Large intestine (tissue), 3 donors: ENCODE results near the gene TEKT5. TPM values are rescaled to one million over a fixed set of nuclear protein-coding genes. Genes with fewer than 3 reads are reported as not detected.

ENCODE experiments used
- DNase-seq, 2 donors: peaks; one replicate each; pipeline versions ENCODE4 v3.0.0 to v3.0.0-alpha.2; 2013
- H3K27ac ChIP-seq: one replicate; pipeline ENCODE4 v1.5.1; 2013; ENCODE audit warnings: low read length
- H3K27me3 ChIP-seq: 2 replicates; pipeline ENCODE4 v1.6.1; 2013; ENCODE audit warnings: low read length; ENCODE audit not compliant: control insufficient read depth, insufficient read depth
- H3K36me3 ChIP-seq: 2 replicates; pipeline ENCODE4 v1.6.1; 2013; ENCODE audit warnings: low read length; ENCODE audit not compliant: control insufficient read depth, insufficient read depth
- H3K4me1 ChIP-seq: one replicate; pipeline ENCODE4 v1.6.1; 2013; ENCODE audit warnings: low read length; ENCODE audit not compliant: control insufficient read depth, insufficient read depth
- H3K4me3 ChIP-seq: one replicate; pipeline ENCODE4 v1.5.1; 2013; ENCODE audit warnings: low read length
- H3K9me3 ChIP-seq: one replicate; pipeline ENCODE4 v1.6.1; 2013; ENCODE audit warnings: mild to moderate bottlenecking, low read depth, low read length, moderate library complexity; ENCODE audit not compliant: control insufficient read depth
- WGBS: methylation state at CpG from one replicate; pipeline ENCODE4 v1.1.5; 2013; ENCODE audit warnings: low lambda C conversion rate; ENCODE audit not compliant: insufficient coverage; 5-methylcytosine and 5-hydroxymethylcytosine counted together
- polyA plus RNA-seq: library from polyadenylated mRNA; unstranded; fragments of 120-200 nt; gene quantifications from one replicate; pipeline ENCODE4 v1.2.1, GENCODE V29; 2013

Gene TEKT5
- polyA plus RNA-seq, 1 donor, result 0.09 TPM

- H3K9me3 ChIP-seq, result peaks cover 3% of the 10 kb centered on the region
- peaks cover 3% of the 10 kb centered on the region for H3K27me3 ChIP-seq
- peak overlapping the region; percentile 29 for H3K27ac ChIP-seq
- H3K4me1 ChIP-seq, result peaks cover 21% of the 10 kb centered on the region
- peak overlapping the region; percentile 4 for H3K4me3 ChIP-seq
- DNase-seq, result peak; percentile 64 to 89
- WGBS, result no CpG with 5 or more reads among the region's 25 CpGs
- H3K36me3 ChIP-seq, result no peaks in the 10 kb centered on the region
These were observed 75.4 kb downstream of the TEKT5 start for GRCh38 chr16:10619271-10619849.

GRCh38 chr16:10618710-10619209 is 76.0 kb downstream of the TEKT5 start:
- peaks cover 21% of the 10 kb centered on the region for H3K4me1 ChIP-seq
- no peak for DNase-seq
- H3K9me3 ChIP-seq, result peaks cover 3% of the 10 kb centered on the region
- peak overlapping the region; percentile 29 for H3K27ac ChIP-seq
- no peak overlapping the region for H3K4me3 ChIP-seq
- peaks cover 3% of the 10 kb centered on the region for H3K27me3 ChIP-seq
- WGBS, result no CpG with 5 or more reads among the region's 13 CpGs
- H3K36me3 ChIP-seq, result no peaks in the 10 kb centered on the region

GRCh38 chr16:10617662-10618420 is 76.9 kb downstream of the TEKT5 start:
- peaks cover 3% of the 10 kb centered on the region for H3K9me3 ChIP-seq
- H3K36me3 ChIP-seq, result no peaks in the 10 kb centered on the region
- WGBS, result 76% methylated on average over 4 of the region's 12 CpGs
- H3K27ac ChIP-seq, result no peak overlapping the region
- DNase-seq, result no peak
- H3K4me1 ChIP-seq, result peaks cover 21% of the 10 kb centered on the region
- no peak overlapping the region for H3K4me3 ChIP-seq
- H3K27me3 ChIP-seq, result peaks cover 3% of the 10 kb centered on the region

DNA sequence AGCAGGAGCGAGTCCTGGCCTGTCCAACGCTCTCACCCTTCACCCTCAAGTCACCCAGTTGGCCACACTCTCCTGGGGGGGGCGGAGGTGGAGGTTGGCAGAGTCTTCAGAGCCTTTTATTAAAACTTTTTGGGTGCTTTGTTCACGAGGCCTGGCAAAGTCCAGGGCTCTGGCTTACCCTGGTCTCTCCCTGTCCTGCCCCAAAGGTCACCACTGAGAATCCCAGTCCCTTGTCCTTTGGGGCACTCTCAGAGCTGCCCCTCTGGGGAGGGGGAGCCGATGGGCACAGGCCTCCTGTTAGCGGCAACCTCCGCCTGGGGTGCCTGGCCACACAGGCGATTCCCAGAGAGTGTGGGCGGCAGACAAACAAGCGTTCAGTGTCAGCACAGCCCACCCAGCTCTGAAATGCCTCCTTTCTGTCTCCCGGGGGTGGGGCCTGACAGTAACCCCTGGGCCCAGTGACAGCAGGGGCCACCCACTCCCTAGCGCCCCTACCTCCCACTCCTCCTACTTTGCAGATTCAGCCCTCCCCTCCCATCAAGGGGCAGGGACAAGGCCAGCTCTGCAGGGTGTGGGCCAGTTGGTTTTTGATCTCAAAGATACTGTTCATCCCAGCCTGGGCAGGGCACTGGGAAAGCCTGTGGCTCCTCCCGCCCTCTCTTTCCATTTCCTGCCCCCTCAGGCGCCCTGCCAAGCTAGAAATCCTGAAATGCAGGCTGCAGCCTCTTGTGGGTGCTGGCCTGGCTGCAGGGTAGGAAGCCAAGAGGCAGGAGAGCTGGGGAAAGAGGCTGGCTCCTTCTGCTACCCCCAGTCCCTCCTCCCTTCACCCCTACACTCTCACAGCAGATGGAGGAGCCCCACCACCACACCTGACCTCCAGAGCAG is 77.7 kb downstream of the TEKT5 start:
- no peak overlapping the region for H3K4me3 ChIP-seq
- H3K36me3 ChIP-seq, result no peaks in the 10 kb centered on the region
- H3K4me1 ChIP-seq, result peaks cover 15% of the 10 kb centered on the region
- no CpG with 5 or more reads among the region's 14 CpGs for WGBS
- H3K27me3 ChIP-seq, result peaks cover 3% of the 10 kb centered on the region
- no peak overlapping the region for H3K27ac ChIP-seq
- peak in 1 of 2 donors; percentile 50 for DNase-seq
- peaks cover 3% of the 10 kb centered on the region for H3K9me3 ChIP-seq

DNA sequence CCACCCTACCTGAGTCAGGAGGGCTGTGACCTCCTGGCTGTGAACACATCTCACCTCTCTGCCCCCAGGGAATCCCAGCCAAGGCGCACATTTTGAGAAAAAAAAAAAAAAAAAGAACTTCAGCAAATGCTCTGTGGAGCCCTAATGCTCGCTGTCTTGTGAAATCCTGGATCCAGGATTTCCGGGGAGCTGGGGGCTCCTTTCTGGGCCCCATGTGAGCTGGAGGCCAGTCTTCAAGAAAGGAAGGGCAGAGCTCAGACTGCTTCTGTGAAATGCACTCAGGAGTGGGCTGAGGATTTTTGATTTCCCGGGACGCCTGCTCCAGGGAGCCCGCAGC is 78.3 kb downstream of the TEKT5 start:
- DNase-seq, result no peak
- Histone ChIP-seq H3K9me3 (peaks cover 3% of the 10 kb centered on the region), H3K4me1 (peaks cover 13% of the 10 kb centered on the region), H3K36me3 (no peaks in the 10 kb centered on the region), H3K27me3 (peaks cover 3% of the 10 kb centered on the region), H3K27ac (no peak overlapping the region), H3K4me3 (no peak overlapping the region)
- no CpG with 5 or more reads among the region's 6 CpGs for WGBS

DNA sequence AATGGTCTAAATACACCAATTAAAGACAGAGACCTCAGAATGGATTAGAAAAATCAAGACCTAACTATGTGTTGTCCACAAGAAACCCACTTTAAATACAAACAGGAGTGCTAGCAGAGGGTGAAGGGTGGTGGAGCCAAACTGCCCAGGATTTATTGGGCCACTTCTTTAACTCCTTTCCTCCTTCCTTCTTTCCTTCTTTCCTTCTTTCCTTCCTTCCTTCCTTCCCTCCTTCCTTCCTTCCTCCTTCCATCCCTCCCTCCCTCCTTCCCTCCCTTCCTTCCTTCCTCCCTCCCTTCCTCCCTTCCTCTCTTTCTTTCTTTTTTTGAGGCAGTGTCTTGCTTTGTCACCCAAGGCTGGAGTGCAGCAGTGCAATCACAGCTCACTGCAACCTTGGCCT is 80.0 kb downstream of the TEKT5 start:
- DNase-seq, result no peak
- no peak overlapping the region for H3K4me3 ChIP-seq

GRCh38 chr16:10613785-10614485 is 80.8 kb downstream of the TEKT5 start:
- WGBS, result no CpG with 5 or more reads among the region's 6 CpGs
- Histone ChIP-seq H3K36me3 (no peaks in the 10 kb centered on the region), H3K4me3 (no peak overlapping the region), H3K27me3 (peaks cover under 1% of the 10 kb centered on the region), H3K9me3 (peaks cover 3% of the 10 kb centered on the region), H3K27ac (no peak overlapping the region), H3K4me1 (peaks cover 7% of the 10 kb centered on the region)
- DNase-seq, result no peak

More for the DNA sequence above, 80.0 kb downstream of the TEKT5 start:
- Histone ChIP-seq H3K4me1 (peaks cover 12% of the 10 kb centered on the region), H3K9me3 (peaks cover 3% of the 10 kb centered on the region), H3K27ac (no peak overlapping the region), H3K36me3 (no peaks in the 10 kb centered on the region), H3K27me3 (peaks cover 3% of the 10 kb centered on the region)

GRCh38 chr16:10612649-10613179 is 82.0 kb downstream of the TEKT5 start:
- no peak for DNase-seq
- H3K9me3 ChIP-seq, result peaks cover 3% of the 10 kb centered on the region
- H3K27ac ChIP-seq, result no peak overlapping the region
- H3K27me3 ChIP-seq, result no peaks in the 10 kb centered on the region
- H3K4me3 ChIP-seq, result no peak overlapping the region
- H3K4me1 ChIP-seq, result peaks cover 5% of the 10 kb centered on the region
- H3K36me3 ChIP-seq, result no peaks in the 10 kb centered on the region
- 56% methylated on average over 1 of the region's 6 CpGs for WGBS

GRCh38 chr16:10611825-10612342 is 82.8 kb downstream of the TEKT5 start:
- H3K36me3 ChIP-seq, result no peaks in the 10 kb centered on the region
- 100% methylated on average over 1 of the region's 6 CpGs for WGBS
- H3K27ac ChIP-seq, result no peak overlapping the region
- H3K4me3 ChIP-seq, result no peak overlapping the region
- H3K4me1 ChIP-seq, result peaks cover under 1% of the 10 kb centered on the region
- H3K9me3 ChIP-seq, result peaks cover 3% of the 10 kb centered on the region
- H3K27me3 ChIP-seq, result no peaks in the 10 kb centered on the region
- DNase-seq, result no peak
